ENCODE results near the gene KRT23. TPM values are rescaled to one million over a fixed set of nuclear protein-coding genes. Genes with fewer than 3 reads are reported as not detected.

KRT23 gene
- total RNA-seq, 4 donors from 2014 or later = 0.38 to 19.6 (median 4.9) TPM

- Histone ChIP-seq H3K9me3 (no peaks in the 10 kb centered on the region), H3K36me3 (no peaks in the 10 kb centered on the region), H3K27me3 (peaks cover 0 to 34% (median 0%) of the 10 kb centered on the region in 4 donors), H3K27ac (no peak overlapping the region), H3K4me3 (no peak overlapping the region), H3K4me1 (no peaks in the 10 kb centered on the region)
- TF ChIP-seq POLR2A (IDR thresholded peaks at IDR 0.05) = no peak
- TF ChIP-seq CTCF (IDR thresholded peaks at IDR 0.05) = no peak
- intact Hi-C loops (cut with DNase I) = no loop called here
- no peak for DNase-seq
- 48 to 61% methylated on average over 1 of the region's 1 CpG for WGBS, 2 donors
Measured at GRCh38 chr17:40944531-40944930, 7.1 kb upstream of the KRT23 start.

- Histone ChIP-seq H3K4me1 (peaks cover 0 to 6% (median 0%) of the 10 kb centered on the region in 3 donors), H3K9me3 (no peaks in the 10 kb centered on the region), H3K4me3 (no peak overlapping the region), H3K27me3 (peaks cover 0 to 15% (median 0%) of the 10 kb centered on the region in 4 donors), H3K27ac (no peak overlapping the region), H3K36me3 (no peaks in the 10 kb centered on the region)
- 78 to 80% methylated on average over 3 of the region's 3 CpGs for WGBS, 2 donors
- DNase-seq = no peak
- no peak for TF ChIP-seq POLR2A (IDR thresholded peaks at IDR 0.05)
- TF ChIP-seq CTCF (IDR thresholded peaks at IDR 0.05) = no peak
- intact Hi-C loops (cut with DNase I) = no loop called here
Measured at GRCh38 chr17:40942553-40942952, 5.1 kb upstream of the KRT23 start.

GRCh38 chr17:40940266-40940665 lies 2.8 kb upstream of the KRT23 start:
- H3K9me3 ChIP-seq = no peaks in the 10 kb centered on the region
- WGBS, 2 donors = 83 to 84% methylated on average over 6 of the region's 6 CpGs
- intact Hi-C loops (cut with DNase I) = no loop called here
- no peak overlapping the region for H3K27ac ChIP-seq
- TF ChIP-seq POLR2A (IDR thresholded peaks at IDR 0.05) = no peak
- TF ChIP-seq CTCF (IDR thresholded peaks at IDR 0.05) = no peak
- no peaks in the 10 kb centered on the region for H3K36me3 ChIP-seq
- H3K4me1 ChIP-seq = peaks cover 0 to 17% (median 0%) of the 10 kb centered on the region in 3 donors
- H3K27me3 ChIP-seq = no peaks in the 10 kb centered on the region
- H3K4me3 ChIP-seq = no peak overlapping the region
- DNase-seq = no peak

GRCh38 chr17:40938981-40939380 lies 1.5 kb upstream of the KRT23 start:
- intact Hi-C loops (cut with DNase I) = no loop called here
- Histone ChIP-seq H3K27ac (no peak overlapping the region), H3K4me1 (peaks cover 0 to 17% (median 0%) of the 10 kb centered on the region in 3 donors), H3K4me3 (no peak overlapping the region), H3K36me3 (no peaks in the 10 kb centered on the region), H3K27me3 (no peaks in the 10 kb centered on the region), H3K9me3 (no peaks in the 10 kb centered on the region)
- no peak for TF ChIP-seq POLR2A (IDR thresholded peaks at IDR 0.05)
- no peak for TF ChIP-seq CTCF (IDR thresholded peaks at IDR 0.05)
- WGBS, 2 donors = 79 to 82% methylated on average over 3 of the region's 3 CpGs
- DNase-seq = no peak

- H3K4me1 ChIP-seq = peaks cover 0 to 27% (median 0%) of the 10 kb centered on the region in 3 donors
- H3K4me3 ChIP-seq = no peak overlapping the region
- no peaks in the 10 kb centered on the region for H3K36me3 ChIP-seq
- no peaks in the 10 kb centered on the region for H3K27me3 ChIP-seq
- no peaks in the 10 kb centered on the region for H3K9me3 ChIP-seq
- no peak overlapping the region for H3K27ac ChIP-seq
- no peak for DNase-seq
- TF ChIP-seq CTCF (IDR thresholded peaks at IDR 0.05) = no peak
- TF ChIP-seq POLR2A (IDR thresholded peaks at IDR 0.05) = no peak
- intact Hi-C loops (cut with DNase I) = no loop called here
- 34 to 48% methylated on average over 5 of the region's 5 CpGs for WGBS, 2 donors
Measured at GRCh38 chr17:40936976-40937375, 470 bp downstream of the KRT23 start.
